LoVo (cell line): ENCODE measurements around the gene NLRP3.
"Not testable (repeated sequence)": the region's sequence is repeated elsewhere in the genome, so short reads cannot be mapped to it uniquely, and the experiment has no call there.

ENCODE experiments used
- DNase-seq: peaks from one replicate; pipeline ENCODE4 v3.0.0-alpha.2; 2016; ENCODE audit warnings: low spot score

Gene NLRP3

DNA sequence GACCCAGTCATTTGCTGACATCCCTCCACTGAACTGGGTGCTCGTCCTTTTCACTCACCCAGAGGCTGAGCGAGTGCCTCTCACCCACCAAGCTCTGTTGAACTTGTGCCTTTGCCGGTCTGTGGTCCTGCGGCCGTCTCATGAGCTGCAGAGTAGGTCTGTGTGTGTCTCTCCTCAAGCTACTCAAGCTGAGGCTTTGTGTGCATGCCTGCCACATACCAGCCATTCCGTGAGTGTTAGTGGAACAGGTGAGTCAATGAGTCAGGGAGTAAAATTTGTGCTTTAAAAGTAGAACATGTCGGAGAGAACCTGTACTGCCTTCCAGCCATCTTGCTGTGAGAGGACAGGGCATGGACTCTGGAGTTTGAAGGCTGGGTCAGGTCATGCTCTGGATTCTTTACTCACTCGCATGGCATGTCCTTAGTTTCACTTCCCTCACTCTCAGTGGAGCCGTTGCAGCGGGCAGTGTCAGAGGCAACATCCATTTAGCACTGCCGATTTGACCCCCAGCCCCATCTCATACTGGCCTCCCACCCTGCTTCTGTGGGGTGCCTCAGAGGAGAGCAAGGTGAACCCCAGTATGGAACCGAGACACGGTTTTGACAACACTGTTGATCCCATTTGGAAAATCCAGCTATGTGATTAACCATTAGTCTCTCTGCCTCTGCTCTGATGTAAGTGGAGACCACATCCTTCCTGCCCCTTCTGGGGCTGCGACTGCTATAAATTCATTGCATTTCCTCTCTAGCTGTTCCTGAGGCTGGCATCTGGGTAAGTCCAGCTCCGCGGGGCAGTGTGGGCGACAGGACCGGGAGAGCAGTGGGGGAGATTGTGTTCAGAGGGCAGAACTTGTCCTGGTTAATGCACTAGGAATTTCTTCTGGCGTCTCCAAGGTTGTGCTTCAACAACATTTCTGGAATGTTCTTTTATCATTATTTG, at the start of gene NLRP3:
TSS of gene NLRP3 (plus strand) at position 751 of the 939 bp plus-strand sequence. CDS start 2,628 bp downstream, outside the sequence.
- DNase-seq: peak; percentile 6

DNA sequence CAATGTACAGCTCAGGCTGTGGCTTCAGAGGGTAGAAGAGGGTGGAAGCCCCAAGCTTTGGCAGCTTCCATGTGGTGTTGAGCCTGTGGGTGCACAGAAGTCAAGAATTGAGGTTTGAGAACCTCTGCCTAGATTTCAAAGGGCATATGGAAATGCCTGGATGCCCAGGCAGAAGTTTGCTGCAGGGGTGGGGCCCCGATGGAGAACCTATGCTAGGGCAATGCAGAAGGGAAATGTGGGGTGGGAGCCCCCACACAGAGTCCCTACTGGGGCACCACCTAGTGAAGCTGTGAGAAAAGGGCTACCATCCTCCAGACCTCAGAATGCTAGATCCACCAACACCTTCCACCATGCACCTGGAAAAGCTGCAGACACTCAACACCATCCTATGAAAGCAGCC, 49.6 kb upstream of the NLRP3 start:
- DNase-seq: not testable (repeated sequence)

DNA sequence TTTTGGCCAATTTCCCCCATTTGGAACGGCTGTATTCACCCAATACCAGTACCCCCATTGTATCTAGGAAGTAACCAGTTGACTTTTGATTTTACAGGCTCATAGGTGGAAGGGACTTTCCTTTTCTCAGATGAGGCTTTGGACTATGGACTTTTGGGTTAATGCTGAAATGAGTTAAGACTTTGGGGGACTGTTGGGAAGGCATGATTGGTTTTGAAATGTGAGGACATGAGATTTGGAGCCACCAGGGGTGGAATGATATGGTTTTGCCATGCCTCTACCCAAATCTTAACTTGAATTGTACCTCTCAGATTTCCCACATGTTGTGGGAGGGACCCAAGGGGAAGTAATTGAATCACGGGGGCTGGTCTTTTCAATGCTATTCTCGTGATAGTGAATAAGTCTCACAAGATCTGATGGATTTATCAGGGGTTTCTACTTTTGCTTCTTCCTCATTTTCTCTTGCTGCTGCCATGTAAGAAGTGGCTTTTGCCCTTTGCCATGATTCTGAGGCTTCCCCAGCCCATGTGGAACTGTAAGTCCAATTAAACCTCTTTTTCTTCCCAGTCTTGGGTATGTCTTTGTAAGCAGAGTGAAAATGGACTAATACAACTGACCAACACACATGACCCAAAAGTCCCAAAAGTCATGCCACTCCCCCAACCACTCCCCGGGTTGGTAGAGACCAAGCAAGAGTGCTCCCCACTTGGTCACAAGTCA, 48.9 kb upstream of the NLRP3 start:
- DNase-seq: no peak

DNA sequence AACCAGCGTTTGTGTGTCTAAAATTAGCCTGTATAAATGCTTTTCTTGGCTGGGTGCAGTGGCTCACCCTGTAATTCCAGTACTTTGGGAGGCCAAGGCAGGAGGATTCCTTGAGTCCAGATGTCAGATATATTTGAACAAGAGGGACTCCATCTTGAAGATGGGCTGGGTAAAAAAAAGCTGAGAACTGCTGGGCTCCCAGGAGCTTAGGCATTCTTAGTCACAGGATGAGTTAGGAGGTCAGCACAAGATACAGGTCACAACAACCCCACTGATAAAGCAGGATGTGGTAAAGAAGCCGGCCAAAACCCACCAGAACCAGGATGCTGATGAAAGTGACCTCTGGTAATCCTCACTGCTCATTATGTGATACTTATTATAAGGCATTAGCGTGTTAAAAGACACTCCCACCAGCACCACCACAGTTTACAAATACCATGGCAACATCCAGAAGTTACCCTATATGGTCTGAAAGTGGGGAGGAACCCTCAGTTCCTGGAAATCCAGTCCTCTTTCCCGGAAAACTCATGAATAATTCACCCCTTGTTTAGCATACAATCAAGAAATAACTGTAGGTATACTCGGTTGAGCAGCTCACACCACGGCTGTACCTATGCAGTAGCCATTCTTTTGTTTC, 48.1 kb upstream of the NLRP3 start:
- no peak for DNase-seq

DNA sequence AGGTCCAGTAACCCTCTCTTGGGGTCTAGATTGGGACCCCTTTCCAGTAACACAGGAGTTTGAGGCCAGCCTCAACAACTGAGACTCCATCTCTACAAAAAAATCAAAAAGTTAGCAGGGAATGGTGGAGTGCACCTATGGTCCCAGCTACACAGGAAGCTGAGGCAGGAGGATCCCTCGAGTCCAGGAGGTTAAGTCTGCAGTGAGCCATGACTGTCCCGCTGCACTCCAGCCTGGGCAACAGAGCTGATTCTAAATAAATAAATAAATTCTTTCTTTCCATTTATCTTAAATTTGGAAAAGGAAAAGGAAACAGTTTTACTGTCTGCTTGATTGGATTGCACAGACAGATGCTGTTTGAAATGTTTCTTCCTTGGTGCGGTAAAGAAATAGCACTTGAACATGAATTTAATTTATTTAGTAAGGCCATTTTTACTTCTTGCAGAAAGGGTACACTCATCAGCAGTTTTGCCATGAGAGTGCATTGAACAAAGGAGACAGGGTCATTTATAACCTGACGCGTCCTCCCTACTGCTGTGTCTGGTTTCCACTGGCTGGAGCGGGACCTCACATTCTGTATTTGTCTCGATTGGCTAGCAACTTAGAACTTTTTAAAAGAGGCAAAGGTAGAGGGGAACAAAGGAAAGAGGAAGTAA, 47.4 kb upstream of the NLRP3 start:
- no peak for DNase-seq

DNA sequence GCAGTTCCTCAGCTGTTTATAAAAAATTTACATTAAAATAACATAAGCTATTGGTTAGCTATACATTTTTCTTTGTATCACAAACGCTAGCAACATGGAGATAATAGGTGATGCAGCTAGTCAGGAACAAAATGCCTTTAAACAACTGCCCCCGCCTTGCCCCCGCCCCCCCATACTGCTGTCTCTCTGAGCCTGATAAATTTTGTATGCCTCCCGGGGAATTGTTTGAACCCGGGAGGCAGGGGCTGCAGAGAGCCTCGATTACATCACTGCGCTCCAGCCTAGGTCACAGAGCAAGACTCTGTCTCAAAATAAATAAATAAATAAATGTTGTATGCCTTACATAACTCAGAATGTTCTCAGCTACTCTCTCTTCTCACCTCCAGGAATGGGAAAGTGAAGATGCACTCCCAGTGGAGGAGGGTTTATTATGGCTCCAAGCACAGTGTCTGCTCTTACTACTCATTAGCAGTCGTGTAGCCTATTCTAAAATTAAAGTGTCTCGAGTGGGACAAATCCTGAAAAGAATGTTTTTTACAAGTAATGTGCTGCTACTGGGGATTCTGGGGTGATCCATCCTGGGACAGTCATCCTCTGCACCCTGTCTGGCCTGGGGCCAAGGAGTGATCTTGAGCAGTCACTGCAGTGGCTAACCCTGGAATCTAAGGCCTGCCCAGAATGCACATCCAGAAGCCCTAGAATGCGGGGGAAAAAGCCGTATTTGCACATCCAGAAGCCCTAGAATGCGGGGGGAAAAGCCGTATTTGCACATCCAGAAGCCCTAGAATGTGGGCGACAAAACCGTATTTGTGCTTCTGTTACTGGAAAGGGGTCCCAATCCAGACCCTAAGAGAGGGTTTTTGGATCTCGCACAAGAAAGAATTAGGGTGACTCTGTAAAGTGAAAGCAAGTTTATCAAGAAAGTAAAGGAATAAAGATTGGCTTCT, 44.9 kb upstream of the NLRP3 start:
- no peak for DNase-seq

DNA sequence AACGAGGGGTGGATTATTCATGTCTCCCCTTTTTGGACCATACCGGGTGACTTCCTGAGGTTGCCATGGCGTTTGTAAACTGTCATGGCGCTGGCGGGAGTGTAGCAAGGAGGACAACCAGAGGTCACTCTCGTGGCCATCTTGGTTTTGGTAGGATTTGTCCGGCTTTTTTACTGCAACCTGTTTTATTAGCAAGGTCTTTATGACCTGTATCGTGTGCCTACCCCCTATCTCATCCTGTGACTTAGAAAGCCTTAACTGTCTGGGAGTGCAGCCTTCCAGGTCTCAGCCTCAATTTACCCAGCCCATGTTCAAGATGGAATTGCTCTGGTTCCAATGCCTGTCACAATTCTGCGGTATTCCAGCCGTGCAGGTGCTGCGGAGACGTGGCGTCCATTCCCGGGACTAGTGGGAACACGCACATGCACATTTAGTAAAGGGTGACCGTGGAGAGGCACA, 44.1 kb upstream of the NLRP3 start:
- DNase-seq: no peak

DNA sequence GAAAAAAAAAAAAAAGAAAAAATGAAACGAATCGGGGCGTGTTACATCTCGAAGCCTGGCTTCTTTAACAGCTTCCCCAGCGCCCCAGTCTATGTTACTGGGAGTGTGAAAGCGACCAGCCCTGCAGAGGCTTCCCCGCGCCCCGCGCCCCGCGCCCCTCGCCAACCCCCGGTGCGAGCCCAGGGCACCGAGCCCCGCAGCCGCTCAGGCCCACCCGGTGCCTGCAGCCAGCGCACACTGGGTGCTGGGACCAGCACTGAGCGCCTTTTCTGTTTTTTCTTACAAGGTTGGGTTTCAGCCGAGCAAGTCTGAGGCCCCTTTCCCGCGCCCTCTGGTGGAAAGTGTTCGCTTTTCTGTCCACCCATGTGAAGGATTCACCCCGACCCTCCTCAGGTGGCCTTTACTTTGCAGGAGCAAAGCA, 42.2 kb upstream of the NLRP3 start:
- peak; percentile 66 for DNase-seq

DNA sequence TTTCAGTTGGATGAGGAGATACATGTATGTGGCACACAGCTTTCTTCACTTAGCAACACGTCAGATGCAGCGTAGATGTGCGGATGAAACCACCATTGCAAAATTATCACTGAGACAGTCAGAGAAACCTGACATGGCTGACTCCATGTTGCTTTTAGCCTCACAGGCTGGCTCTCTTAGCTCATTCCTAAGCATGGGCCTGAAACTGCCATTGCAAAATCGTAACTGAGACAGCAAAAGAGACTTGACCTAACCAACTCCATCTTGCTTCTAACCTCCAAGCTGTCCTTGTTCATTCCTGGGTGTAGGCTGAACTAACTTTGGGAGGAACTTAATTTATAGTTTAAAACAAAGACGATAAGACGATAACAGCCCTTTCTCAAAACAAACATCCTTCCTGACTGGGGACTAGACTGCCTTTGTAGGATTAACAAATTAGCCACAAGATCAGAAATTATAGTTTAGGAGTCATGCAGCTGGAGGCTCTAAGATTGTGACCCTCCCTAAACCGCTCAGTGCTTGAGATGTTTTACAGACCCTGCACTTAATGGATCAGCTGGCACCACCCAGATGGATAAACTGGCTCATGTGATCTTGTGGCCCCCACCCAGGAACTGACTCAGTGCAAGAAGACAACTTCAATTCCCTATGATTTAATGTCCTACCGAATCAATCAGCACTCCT, 41.2 kb upstream of the NLRP3 start:
- DNase-seq: not testable (repeated sequence)

DNA sequence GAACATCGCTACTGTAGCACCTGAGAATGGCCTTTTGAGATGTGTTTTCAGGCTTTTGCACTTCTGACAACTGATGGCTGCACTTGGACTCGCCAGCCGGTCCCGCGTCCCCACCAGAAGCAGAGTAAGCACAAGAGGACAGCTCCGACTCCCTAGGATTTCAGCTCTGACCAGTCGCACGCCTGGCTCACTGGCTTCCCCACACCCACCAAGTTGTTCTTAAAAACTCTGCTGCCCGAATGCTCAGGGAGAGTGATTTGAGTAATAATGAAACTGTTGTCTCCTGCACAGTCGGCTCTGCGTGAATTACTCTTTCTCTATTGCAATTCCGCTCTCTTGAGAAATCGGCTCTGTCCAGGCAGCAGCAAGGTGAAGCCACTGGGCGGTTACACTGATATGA, 40.2 kb upstream of the NLRP3 start:
- DNase-seq: no peak

DNA sequence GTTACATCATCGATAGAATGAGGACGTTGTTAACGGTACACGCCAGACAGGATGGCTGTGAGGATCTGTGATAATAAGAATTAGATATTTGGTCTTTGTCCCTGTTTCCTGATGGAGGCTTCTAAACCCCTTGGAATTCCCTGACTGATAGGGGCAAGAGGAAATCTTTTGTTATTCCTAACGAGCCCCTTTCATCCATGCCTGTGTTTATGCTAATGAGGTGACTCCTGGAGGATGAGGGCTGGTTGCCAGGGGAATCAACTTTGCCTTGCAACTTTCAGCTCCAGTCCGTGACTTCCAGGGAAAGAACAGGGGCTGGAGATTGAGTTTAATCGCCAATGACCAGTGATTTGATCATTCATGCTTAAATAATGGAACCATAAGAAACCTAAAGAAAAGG, 39.3 kb upstream of the NLRP3 start:
- no peak for DNase-seq

DNA sequence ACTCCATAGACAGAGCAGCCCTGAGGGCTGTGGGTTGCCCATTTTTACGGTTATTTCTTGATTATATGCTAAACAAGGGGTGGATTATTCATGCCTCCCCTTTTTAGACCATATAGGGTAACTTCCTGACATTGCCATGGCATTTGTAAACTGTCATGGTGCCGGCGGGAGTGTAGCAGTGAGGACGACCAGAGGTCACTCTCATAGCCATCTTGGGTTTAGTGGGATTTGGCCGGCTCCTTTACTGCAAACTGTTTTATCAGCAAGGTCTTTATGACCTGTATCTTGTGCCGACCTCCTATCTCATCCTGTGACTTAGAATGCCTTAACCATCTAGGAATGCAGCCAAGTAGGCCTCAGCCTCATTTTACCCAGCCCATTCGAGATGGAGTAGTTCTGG, 38.3 kb upstream of the NLRP3 start:
- DNase-seq: not testable (repeated sequence)

DNA sequence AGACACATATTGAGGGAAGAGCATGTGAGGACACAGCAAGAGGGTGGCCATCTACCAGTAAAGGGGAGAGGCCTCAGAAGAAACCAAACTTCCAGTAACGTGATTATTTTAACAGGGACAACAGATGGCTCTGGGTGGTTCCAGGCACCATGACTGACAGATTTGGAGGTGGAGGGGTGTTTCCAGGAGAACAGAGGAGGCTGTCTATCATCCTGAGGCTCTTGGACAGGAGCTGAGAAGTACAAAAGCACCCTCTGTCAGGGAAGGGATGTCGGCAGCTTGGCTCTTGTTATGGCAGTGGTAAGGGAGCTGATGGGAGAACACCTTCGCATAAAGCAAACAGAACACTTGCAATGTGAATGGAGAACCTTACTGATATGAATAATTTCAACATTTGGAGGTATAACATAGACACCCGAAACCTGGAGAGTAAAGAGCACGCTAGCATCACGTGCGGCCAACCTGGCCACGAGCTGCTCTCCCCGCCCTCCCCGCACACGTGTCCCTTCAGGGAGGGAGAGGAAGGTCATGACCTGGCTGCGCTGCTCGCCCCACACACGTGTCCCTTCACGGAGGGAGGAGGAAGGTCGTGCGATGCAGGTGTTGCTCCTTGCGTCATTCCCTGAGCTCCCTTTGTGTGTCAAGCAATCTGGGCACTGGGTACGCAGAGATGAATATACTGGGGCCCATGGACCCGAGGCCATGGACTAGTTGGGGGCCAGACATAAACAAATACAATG, 37.5 kb upstream of the NLRP3 start:
- DNase-seq: no peak

DNA sequence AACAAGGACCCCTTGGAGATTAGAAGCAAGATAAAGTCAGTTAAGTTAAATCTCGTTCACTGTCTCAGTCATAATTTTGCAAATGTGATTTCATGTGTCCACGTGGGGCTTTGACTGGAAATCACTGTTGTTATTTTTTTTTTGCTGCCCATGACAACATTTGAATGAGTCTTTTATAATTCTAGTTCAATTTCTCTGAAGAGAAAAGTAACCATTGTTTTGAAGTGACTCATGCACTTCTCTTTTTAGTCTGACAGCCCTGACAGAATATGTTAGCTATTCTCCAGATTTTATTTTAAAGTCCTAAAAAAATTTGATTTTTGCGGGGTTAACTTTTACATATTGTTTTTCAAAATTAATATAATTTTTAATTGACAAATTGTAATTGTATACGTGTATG, 30.7 kb upstream of the NLRP3 start:
- DNase-seq: no peak

DNA sequence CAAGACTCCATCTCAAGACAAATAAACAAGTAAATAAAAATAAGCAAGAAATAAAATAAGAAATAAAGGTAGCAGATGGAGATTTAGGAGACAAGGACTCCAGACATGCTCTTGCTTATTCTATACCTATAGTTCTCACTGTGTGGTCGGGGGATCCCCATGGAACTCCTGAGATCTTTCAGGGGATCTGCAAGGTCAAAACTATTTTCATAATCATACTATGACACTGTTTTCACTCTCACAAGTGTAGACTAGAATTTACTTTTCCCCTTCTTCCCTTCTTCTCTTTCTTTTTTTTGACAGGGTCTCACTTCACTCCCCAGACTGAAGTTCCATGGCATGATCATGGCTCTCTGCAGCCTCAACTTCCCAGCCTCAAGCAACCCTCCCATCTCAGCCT, 29.8 kb upstream of the NLRP3 start:
- DNase-seq: no peak

DNA sequence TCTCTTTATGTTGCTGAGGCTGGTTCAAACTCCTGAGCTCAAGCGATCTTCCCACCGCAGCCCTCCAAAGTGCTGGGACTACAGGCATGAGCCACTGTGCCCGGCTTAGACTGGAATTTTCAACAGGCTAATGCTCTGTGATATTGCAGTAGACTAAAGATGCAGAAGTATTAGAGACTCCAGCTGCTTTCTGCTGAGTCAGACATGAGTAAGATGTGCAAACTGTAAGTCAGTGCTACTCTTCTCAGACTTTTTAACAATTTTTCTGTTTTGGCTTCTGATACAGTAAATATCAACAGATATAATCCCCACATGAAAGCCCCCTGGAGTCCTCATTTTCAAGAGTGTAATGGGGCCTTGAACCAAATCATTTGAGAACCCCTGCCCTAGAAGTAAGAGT, 29.3 kb upstream of the NLRP3 start:
- no peak for DNase-seq

DNA sequence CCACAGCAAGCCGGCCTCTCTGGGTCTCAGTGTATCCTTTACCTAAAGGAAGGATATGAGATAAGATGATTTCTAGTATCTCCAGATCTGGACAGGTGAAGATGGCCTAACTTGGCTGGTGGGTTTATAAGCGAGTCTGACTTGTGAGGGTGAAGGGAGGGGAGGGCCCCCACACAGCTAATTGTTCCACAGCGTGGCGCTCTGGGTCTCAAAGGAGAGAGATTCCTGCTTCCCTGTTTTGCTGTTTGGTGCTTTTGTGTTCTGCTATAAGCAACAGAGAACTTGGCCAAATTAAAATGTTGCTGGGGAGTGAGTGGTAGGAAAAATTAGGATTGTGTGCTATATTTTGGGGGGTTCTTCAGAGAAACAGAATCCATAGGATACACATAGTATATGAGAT, 28.9 kb upstream of the NLRP3 start:
- no peak for DNase-seq

DNA sequence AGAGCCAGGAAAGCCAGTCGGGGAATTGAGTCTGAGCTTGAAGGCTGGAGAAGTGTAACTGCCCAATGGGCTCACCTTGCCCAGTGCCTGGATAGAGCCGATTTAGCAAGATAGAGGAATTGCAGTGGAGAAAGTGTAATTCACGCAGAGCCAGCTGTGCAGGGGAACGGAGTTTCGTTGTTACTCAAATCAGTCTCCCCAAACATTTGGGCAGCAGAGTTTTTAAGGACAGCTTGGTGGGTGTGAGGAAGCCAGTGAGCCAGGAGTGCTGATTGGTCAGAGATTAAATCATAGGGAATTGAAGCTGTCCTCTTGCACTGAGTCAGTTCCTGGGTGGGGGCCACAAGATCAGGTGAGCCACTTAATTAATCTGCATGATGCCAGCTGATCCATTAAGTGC, 28.4 kb upstream of the NLRP3 start:
- DNase-seq: no peak

DNA sequence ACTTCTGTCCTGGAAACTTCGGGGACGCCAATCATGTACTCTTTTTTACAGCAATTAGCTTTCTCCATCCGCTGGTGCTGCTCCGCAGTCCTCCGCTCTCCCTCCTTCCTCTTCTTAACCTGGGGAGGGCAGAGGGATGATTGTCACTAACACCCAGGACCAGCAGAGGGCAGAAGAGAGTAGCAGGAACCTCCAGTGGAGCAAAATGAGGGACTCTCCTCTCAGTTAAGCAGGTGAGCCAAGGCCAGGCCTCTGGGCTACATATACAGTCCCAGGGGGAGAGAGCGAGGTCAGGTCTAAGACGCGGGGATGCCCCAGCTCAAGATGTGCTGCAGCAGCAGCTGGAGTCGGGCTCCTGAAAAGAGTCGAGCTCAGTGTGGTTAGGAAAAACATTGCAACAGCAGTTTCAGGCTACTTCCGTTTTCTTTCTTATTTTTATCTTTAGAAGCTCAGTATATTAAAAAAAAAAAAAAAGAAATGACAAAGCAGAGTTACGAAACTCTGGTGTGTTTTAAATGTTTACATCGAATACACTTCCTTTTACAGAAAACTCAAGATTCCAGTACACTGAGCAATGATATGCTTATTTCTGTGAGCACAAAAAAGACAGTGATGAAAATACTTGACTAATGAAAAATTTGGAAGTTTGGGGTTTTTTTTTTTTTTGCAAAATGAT, 25.7 kb upstream of the NLRP3 start:
- DNase-seq: peak; percentile 73
